GM12865 (cell line): ENCODE results near the gene HMSD.
A peak's percentile ranks its signal among the peaks of the same experiment; 100 is the strongest.

Experiments
- DNase-seq: peaks from one replicate; pipeline ENCODE4 v3.0.0; 2010; ENCODE audit warnings: low read depth
- H3K4me3 ChIP-seq: 2 replicates; pipeline ENCODE4 v1.5.1; 2011; ENCODE audit warnings: mild to moderate bottlenecking, low read depth, low read length, control low read depth
- TF ChIP-seq, protein P1 (sequence below): IDR thresholded peaks from 2 replicates; pipeline ENCODE4 v1.5.1; 2011; ENCODE audit warnings: low read length, control low read depth, low read depth, inconsistent platforms; ENCODE audit not compliant: insufficient read depth; ENCODE audit errors: missing control alignments

Gene HMSD

DNA sequence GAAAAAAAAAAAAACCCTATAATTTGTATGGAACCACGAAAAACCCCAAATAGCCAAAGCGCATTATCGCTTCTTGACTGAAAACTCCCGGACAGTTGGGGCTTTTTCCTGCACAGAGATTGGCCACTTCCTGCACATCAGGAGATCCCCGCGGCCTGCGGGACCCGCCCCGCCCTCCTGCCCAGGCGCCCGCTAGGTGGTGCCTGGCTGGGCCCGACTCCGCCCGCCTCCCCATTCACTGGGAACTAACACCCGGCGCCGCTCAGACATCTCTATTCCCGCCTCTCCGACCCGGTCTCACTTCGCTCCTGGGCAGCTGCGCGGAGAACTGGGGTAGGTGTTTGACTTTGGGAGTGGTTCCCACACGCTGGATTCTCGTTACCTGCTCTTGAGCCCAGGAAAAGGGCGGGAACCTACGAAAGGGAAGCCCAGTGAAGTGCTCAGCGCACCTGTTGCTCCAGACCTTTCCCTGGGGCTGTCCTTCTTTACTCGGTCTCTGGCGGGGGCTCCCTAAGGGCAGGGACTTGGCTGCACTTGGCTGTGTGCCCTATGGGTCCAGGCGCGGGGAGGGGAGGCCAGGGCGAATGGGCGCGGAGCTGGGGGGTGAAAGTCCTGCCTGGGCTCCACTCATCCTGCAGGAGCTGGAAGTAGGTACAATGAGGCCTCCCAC lies at the start of gene HMSD:
Gene HMSD (plus strand): TSS at position 234 of the 670 bp plus-strand sequence. CDS start 4,155 bp downstream, outside the sequence.
- TF ChIP-seq, protein P1, sequence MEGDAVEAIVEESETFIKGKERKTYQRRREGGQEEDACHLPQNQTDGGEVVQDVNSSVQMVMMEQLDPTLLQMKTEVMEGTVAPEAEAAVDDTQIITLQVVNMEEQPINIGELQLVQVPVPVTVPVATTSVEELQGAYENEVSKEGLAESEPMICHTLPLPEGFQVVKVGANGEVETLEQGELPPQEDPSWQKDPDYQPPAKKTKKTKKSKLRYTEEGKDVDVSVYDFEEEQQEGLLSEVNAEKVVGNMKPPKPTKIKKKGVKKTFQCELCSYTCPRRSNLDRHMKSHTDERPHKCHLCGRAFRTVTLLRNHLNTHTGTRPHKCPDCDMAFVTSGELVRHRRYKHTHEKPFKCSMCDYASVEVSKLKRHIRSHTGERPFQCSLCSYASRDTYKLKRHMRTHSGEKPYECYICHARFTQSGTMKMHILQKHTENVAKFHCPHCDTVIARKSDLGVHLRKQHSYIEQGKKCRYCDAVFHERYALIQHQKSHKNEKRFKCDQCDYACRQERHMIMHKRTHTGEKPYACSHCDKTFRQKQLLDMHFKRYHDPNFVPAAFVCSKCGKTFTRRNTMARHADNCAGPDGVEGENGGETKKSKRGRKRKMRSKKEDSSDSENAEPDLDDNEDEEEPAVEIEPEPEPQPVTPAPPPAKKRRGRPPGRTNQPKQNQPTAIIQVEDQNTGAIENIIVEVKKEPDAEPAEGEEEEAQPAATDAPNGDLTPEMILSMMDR: peak; percentile 57
- DNase-seq: peak; percentile 91
- H3K4me3 ChIP-seq: peak within 1 kb of the TSS; percentile 96

GRCh38 chr18:63903851-63904570 lies 45.1 kb upstream of the HMSD start:
- TF ChIP-seq, protein P1: no peak
- no peak for DNase-seq
- no peak overlapping the region for H3K4me3 ChIP-seq

GRCh38 chr18:63904694-63905093 lies 44.4 kb upstream of the HMSD start:
- TF ChIP-seq, protein P1: no peak
- no peak for DNase-seq
- no peak overlapping the region for H3K4me3 ChIP-seq

DNA sequence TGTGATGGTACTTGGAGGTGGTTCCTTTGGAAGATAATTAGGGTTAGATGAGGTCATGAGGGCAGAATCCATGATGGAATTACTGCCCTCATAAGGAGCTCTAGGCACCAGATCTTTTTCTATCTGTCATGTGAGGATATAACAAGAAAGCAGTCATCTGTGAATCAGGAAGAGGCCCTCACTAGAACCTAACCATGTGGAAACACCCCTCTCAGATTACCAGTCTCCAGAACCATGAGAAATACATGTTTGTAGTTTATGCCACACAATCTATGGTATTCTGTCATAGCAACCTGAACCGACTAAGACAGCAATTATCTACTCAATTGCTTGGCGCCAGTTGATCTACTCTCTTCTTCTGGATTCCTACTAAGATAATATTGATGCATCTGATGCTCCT lies 43.7 kb upstream of the HMSD start:
- DNase-seq: peak; percentile 18
- H3K4me3 ChIP-seq: no peak overlapping the region
- TF ChIP-seq, protein P1: no peak

DNA sequence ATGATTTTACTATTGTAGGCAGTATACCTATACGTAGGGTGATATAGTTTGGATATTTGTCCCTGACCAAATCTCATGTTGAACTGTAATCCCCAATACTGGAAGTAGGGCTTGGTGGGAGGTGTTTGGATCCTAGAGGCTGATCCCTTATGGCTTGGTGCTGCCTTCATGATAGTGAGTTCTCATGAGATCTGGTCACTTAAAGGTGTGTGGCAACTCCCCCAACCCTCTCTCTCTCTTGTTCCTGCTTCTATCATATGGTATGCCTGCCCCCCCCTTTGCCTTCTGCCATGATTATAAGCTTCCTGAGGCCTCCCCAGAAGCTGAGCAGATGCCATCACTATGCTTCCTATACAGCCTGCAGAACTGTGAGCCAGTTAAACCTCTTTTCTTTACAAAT lies 43.0 kb upstream of the HMSD start:
- H3K4me3 ChIP-seq: no peak overlapping the region
- TF ChIP-seq, protein P1: no peak
- no peak for DNase-seq

GRCh38 chr18:63907664-63908063 lies 41.4 kb upstream of the HMSD start, which contains the start of gene SERPINB10:
SERPINB10 (plus strand) TSS chr18:63907958; CDS start chr18:63915511, 7,553 bp downstream.
- TF ChIP-seq, protein P1: no peak
- H3K4me3 ChIP-seq: peak within 1 kb of the TSS; percentile 38

More at GRCh38 chr18:63907664-63908063, 41.4 kb upstream of the HMSD start, which contains the start of gene SERPINB10:
- DNase-seq: peak; percentile 47
